Esophagus (tissue), 2 donors: ENCODE measurements around the gene PRKCB. TPM values are rescaled to one million over a fixed set of nuclear protein-coding genes. Genes with fewer than 3 reads are reported as not detected.

Source experiments
- H3K27ac ChIP-seq, 2 donors: one replicate each; pipeline ENCODE4 v1.5.1; 2013; ENCODE audit warnings: low read depth in 2 of 2, mild to moderate bottlenecking in 2 of 2, inconsistent platforms in 1 of 2, low read length in 1 of 2, moderate library complexity in 1 of 2
- H3K27me3 ChIP-seq, 2 donors: one replicate each; pipeline ENCODE4 v1.6.1; 2013; ENCODE audit warnings: low read length in 2 of 2, control low read depth in 1 of 2, mild to moderate bottlenecking in 1 of 2; ENCODE audit not compliant: insufficient read depth in 2 of 2, control insufficient read depth in 1 of 2
- H3K36me3 ChIP-seq, 2 donors: one replicate each; pipeline ENCODE4 v1.6.1; 2013; ENCODE audit warnings: low read length in 1 of 2; ENCODE audit not compliant: control insufficient read depth in 2 of 2, insufficient read depth in 2 of 2
- H3K4me1 ChIP-seq, 2 donors: one replicate each; pipeline ENCODE4 v1.6.1; 2013; ENCODE audit warnings: low read length in 1 of 2; ENCODE audit not compliant: control insufficient read depth in 2 of 2, insufficient read depth in 2 of 2
- H3K4me3 ChIP-seq, 2 donors: one replicate each; pipeline ENCODE4 v1.5.1; 2013; ENCODE audit warnings: low read length in 2 of 2, mild to moderate bottlenecking in 2 of 2, low read depth in 1 of 2, moderate library complexity in 1 of 2
- H3K9me3 ChIP-seq, 2 donors: one replicate each; pipeline ENCODE4 v1.6.1; 2013; ENCODE audit warnings: mild to moderate bottlenecking in 2 of 2, low read depth in 1 of 2, low read length in 1 of 2, moderate library complexity in 1 of 2; ENCODE audit not compliant: control insufficient read depth in 2 of 2, insufficient read depth in 1 of 2
- WGBS, 2 donors: extraction: QIAGEN DNeasy Blood & Tissue Kit; methylation state at CpG; one replicate each; pipeline ENCODE4 v1.1.7; 2013; 5-methylcytosine and 5-hydroxymethylcytosine counted together
- polyA plus RNA-seq, 2 donors: library from polyadenylated mRNA; stranded (reverse); fragments of 200-250 nt; gene quantifications; one replicate each; pipeline ENCODE4 v1.2.3, GENCODE V29; 2013
- donor health status: healthy with polysubstance abuse.
- donor health status: Bipolar disorder and iron deficiency.

PRKCB gene
- polyA plus RNA-seq, 2 donors = 0.39 to 0.45 TPM

DNA sequence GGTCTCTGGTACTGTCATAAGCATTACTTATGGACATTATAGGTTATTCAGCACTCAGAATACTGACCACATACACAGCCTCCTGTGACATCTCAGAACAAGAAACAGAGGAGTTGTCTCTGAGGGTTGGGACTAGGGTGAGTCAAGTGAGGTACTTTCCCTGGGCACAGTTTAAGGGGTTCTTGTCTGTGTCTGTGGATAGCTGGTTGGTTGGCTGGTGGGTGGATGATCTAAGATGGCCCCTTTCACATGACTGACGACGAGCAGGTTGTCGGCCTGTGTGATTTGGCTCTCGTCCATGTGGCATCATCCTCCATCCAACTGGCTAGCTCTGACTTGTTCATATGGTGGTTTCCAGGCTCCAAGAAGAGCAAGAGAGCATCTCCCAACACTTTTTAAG, 163.9 kb downstream of the PRKCB start:
- Histone ChIP-seq H3K4me1 (no peaks in the 10 kb centered on the region), H3K36me3 (no peaks in the 10 kb centered on the region), H3K27ac (no peak overlapping the region), H3K27me3 (no peaks in the 10 kb centered on the region), H3K4me3 (no peak overlapping the region), H3K9me3 (no peaks in the 10 kb centered on the region)
- 32 to 58% methylated on average over 4 of the region's 4 CpGs for WGBS, 2 donors

GRCh38 chr16:24001710-24002109, 165.9 kb downstream of the PRKCB start:
- Histone ChIP-seq H3K27me3 (no peaks in the 10 kb centered on the region), H3K9me3 (no peaks in the 10 kb centered on the region), H3K27ac (no peak overlapping the region), H3K4me1 (no peaks in the 10 kb centered on the region), H3K4me3 (no peak overlapping the region), H3K36me3 (no peaks in the 10 kb centered on the region)
- WGBS, 2 donors = 75 to 84% methylated on average over 1 of the region's 1 CpG

DNA sequence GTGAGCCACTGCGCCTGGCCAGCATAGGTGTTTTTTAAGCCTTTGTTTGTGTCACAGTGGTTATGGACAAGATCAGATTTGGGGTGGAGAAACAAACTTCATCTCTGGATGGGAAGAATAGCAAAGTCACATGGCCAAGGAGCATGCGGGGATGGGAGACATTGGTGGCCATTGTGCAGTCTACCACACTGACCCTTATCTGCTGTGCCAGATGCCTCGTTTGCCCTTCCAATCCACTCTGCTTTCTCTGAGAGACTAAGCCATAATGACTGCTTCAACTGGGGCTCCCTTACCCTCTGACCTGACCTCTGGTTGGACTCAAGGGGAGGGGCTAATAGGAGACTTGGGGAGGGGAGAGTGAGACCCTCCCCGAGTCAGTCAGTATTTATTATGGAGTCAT, 166.8 kb downstream of the PRKCB start:
- Histone ChIP-seq H3K9me3 (no peaks in the 10 kb centered on the region), H3K27me3 (no peaks in the 10 kb centered on the region), H3K36me3 (no peaks in the 10 kb centered on the region), H3K4me1 (no peaks in the 10 kb centered on the region), H3K4me3 (no peak overlapping the region), H3K27ac (no peak overlapping the region)
- WGBS, 2 donors = 75 to 85% methylated on average over 4 of the region's 4 CpGs

- Histone ChIP-seq H3K4me3 (no peak overlapping the region), H3K4me1 (no peaks in the 10 kb centered on the region), H3K27ac (no peak overlapping the region), H3K36me3 (no peaks in the 10 kb centered on the region), H3K27me3 (no peaks in the 10 kb centered on the region), H3K9me3 (no peaks in the 10 kb centered on the region)
- 78 to 81% methylated on average over 6 of the region's 6 CpGs for WGBS, 2 donors
These were observed 169.8 kb downstream of the PRKCB start for GRCh38 chr16:24005577-24005976.

- WGBS, 2 donors = 74 to 83% methylated on average over 7 of the region's 7 CpGs
- Histone ChIP-seq H3K4me1 (no peaks in the 10 kb centered on the region), H3K27ac (no peak overlapping the region), H3K36me3 (no peaks in the 10 kb centered on the region), H3K4me3 (no peak overlapping the region), H3K27me3 (no peaks in the 10 kb centered on the region), H3K9me3 (no peaks in the 10 kb centered on the region)
These were observed 171.6 kb downstream of the PRKCB start for GRCh38 chr16:24007391-24007790.

- Histone ChIP-seq H3K27me3 (no peaks in the 10 kb centered on the region), H3K4me1 (no peaks in the 10 kb centered on the region), H3K9me3 (no peaks in the 10 kb centered on the region), H3K4me3 (no peak overlapping the region), H3K36me3 (no peaks in the 10 kb centered on the region), H3K27ac (no peak overlapping the region)
- WGBS, 2 donors = 36 to 38% methylated on average over 1 of the region's 1 CpG
These were observed 172.2 kb downstream of the PRKCB start for GRCh38 chr16:24007934-24008333.

DNA sequence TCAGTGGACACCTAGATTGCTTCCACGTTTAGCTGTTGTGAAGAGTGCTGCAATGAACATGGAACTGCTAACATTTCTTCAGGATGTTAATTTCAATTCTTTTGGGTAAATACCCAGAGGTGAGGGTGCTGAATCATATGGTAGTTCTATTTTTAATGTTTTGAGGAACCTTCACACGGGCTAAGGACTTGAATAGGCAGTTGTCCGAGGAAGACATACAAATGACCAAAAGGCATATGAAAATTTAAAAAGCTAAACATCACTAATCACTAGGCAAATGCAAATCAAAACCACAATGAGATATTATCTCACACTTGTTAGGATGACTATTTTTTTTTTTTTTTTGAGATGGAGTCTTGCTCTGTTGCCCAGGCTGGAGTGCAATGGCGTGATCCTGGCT, 173.3 kb downstream of the PRKCB start:
- Histone ChIP-seq H3K9me3 (no peaks in the 10 kb centered on the region), H3K27me3 (no peaks in the 10 kb centered on the region), H3K4me3 (no peak overlapping the region), H3K36me3 (no peaks in the 10 kb centered on the region), H3K4me1 (no peaks in the 10 kb centered on the region), H3K27ac (no peak overlapping the region)
- 44 to 72% methylated on average over 4 of the region's 4 CpGs for WGBS, 2 donors

- H3K27ac ChIP-seq = no peak overlapping the region
- WGBS, 2 donors = 72 to 77% methylated on average over 3 of the region's 3 CpGs
- no peaks in the 10 kb centered on the region for H3K27me3 ChIP-seq
- H3K36me3 ChIP-seq = no peaks in the 10 kb centered on the region
- H3K4me3 ChIP-seq = no peak overlapping the region
- H3K4me1 ChIP-seq = no peaks in the 10 kb centered on the region
- H3K9me3 ChIP-seq = no peaks in the 10 kb centered on the region
These were observed 174.2 kb downstream of the PRKCB start for GRCh38 chr16:24009955-24010354.

GRCh38 chr16:24010440-24011089, 174.8 kb downstream of the PRKCB start:
- Histone ChIP-seq H3K4me1 (no peaks in the 10 kb centered on the region), H3K27ac (no peak overlapping the region), H3K9me3 (no peaks in the 10 kb centered on the region), H3K4me3 (no peak overlapping the region), H3K27me3 (no peaks in the 10 kb centered on the region), H3K36me3 (no peaks in the 10 kb centered on the region)
- 53 to 54% methylated on average over 8 of the region's 8 CpGs for WGBS, 2 donors

GRCh38 chr16:24011237-24011636, 175.5 kb downstream of the PRKCB start:
- no peak overlapping the region for H3K27ac ChIP-seq
- no peaks in the 10 kb centered on the region for H3K36me3 ChIP-seq
- H3K27me3 ChIP-seq = no peaks in the 10 kb centered on the region
- H3K4me1 ChIP-seq = no peaks in the 10 kb centered on the region
- no peak overlapping the region for H3K4me3 ChIP-seq
- no peaks in the 10 kb centered on the region for H3K9me3 ChIP-seq
